ENCODE measurements around the gene C12orf76. TPM values are rescaled to one million over a fixed set of nuclear protein-coding genes. Genes with fewer than 3 reads are reported as not detected.

The C12orf76 gene
- total RNA-seq, 1 experiment from 2014 or later = 10.1 TPM

DNA sequence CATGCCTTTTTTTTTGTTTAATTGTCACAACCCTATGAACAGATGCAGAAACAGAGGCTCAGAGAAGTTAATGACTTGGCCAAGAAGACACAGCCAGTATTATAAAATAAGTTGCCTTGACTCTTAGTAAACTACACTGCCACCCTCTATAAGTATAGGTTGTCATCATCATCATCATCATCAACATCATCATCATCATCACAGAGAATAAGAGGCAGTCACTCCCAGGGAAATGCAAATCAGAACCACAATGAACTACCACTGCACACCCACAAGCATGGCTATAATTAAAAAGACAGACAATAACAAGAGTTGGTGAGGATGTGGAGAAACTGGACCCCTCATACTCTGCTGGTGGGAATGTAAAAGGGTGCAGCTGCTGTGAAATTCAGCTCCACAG is 23.2 kb upstream of the C12orf76 start (continued):
- TF ChIP-seq EZH2phosphoT487 (IDR thresholded peaks at IDR 0.05; ENCODE audit: borderline replicate concordance) (no peak), FOSL1 (IDR thresholded peaks at IDR 0.05; ENCODE audit: low read depth) (no peak), SP1 (IDR thresholded peaks at IDR 0.05; ENCODE audit: low read depth) (no peak)
- TF ChIP-seq, protein P1, sequence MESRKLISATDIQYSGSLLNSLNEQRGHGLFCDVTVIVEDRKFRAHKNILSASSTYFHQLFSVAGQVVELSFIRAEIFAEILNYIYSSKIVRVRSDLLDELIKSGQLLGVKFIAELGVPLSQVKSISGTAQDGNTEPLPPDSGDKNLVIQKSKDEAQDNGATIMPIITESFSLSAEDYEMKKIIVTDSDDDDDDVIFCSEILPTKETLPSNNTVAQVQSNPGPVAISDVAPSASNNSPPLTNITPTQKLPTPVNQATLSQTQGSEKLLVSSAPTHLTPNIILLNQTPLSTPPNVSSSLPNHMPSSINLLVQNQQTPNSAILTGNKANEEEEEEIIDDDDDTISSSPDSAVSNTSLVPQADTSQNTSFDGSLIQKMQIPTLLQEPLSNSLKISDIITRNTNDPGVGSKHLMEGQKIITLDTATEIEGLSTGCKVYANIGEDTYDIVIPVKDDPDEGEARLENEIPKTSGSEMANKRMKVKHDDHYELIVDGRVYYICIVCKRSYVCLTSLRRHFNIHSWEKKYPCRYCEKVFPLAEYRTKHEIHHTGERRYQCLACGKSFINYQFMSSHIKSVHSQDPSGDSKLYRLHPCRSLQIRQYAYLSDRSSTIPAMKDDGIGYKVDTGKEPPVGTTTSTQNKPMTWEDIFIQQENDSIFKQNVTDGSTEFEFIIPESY (IDR thresholded peaks at IDR 0.05; ENCODE audit: extremely low read depth, insufficient replicate concordance, low read length) = no peak

DNA sequence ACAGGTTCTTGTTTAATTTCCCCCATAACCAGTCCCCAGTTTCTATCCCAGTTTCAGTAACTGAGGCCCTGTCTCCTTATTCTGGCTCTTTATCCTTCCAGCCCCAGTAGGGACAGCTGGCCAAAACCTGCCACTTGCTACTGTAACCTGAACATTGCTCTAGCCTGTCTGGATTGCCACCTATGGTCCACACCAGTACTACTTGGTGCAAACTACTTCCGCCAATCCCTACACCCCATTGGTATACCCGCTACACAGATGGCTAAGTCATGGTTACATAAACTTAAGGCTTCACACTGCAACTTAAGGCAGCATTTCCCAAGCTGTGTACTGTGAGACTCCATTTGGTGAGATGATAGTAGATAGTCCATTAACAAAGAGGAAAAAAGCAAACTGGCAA is 20.3 kb upstream of the C12orf76 start:
- Histone ChIP-seq H3K9ac (ENCODE audit: low read length) (no peak overlapping the region), H4K20me1 (ENCODE audit: insufficient read depth) (no peaks in the 10 kb centered on the region), H3K4me1 (ENCODE audit: control insufficient read depth in 1 of 2, insufficient read depth in 2 of 2, low read length in 2 of 2) (no peaks in the 10 kb centered on the region), H3K36me3 (ENCODE audit: control insufficient read depth in 1 of 2, insufficient read depth in 2 of 2, low read length in 2 of 2) (no peaks in the 10 kb centered on the region), H3K4me3 (replicated peaks in 1 of 2; ENCODE audit: low read depth in 1 of 2, low read length in 2 of 2) (no peak overlapping the region), H3K4me2 (ENCODE audit: low read length) (no peak overlapping the region), H3K9me2 (ENCODE audit: insufficient read depth) (no peaks in the 10 kb centered on the region), H3K27me3 (ENCODE audit: insufficient read depth, low read length) (no peaks in the 10 kb centered on the region), H3K79me2 (ENCODE audit: insufficient read depth, low read length) (no peaks in the 10 kb centered on the region), H3K27ac (ENCODE audit: low read depth, low read length) (no peak overlapping the region), H3K9me3 (ENCODE audit: control insufficient read depth in 1 of 2, insufficient read depth in 1 of 2, low read depth in 1 of 2, low read length in 2 of 2) (no peaks in the 10 kb centered on the region), H2AFZ (ENCODE audit: low read depth, low read length, poor library complexity, severe bottlenecking) (no peak overlapping the region)
- intact Hi-C loops (cut with micrococcal nuclease) = no loop called here
- CTCF ChIA-PET = no interaction called here
- RAD21 ChIA-PET (ENCODE audit: low non-redundant PET in 1 of 2, low total read pairs in 2 of 2, uncharacterized antibody in 2 of 2, unreplicated experiment in 2 of 2) = no interaction called here
- ATAC-seq = no peak
- DNase-seq (ENCODE audit: low read depth, low spot score) = no peak
- POLR2A ChIA-PET = no interaction called here
- BruUV-seq (replicated peaks) = no TSS peak
- TF ChIP-seq, protein P2, sequence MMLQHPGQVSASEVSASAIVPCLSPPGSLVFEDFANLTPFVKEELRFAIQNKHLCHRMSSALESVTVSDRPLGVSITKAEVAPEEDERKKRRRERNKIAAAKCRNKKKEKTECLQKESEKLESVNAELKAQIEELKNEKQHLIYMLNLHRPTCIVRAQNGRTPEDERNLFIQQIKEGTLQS (IDR thresholded peaks at IDR 0.05) = no peak
- TF ChIP-seq RAD21 (IDR thresholded peaks at IDR 0.05; ENCODE audit: low read depth) (no peak), ZFX (IDR thresholded peaks at IDR 0.05) (no peak), SP1 (IDR thresholded peaks at IDR 0.05; ENCODE audit: low read depth) (no peak), SRF (IDR thresholded peaks at IDR 0.05; ENCODE audit: low read depth) (no peak), CBX3 (IDR thresholded peaks at IDR 0.05; ENCODE audit: low read depth) (no peak), TCF7L2 (IDR thresholded peaks at IDR 0.05; ENCODE audit: borderline replicate concordance, extremely low read depth, insufficient read depth, insufficient read length) (no peak), POLR2AphosphoS5 (IDR thresholded peaks at IDR 0.05; ENCODE audit: low read depth, low read length) (no peak), POLR2A (IDR thresholded peaks at IDR 0.05; ENCODE audit: borderline replicate concordance, extremely low read depth, insufficient read depth, insufficient read length) (no peak), YY1 (IDR thresholded peaks at IDR 0.05; ENCODE audit: extremely low read depth, insufficient replicate concordance, low read depth, low read length) (no peak), JUND (IDR thresholded peaks at IDR 0.05) (no peak), EGR1 (IDR thresholded peaks at IDR 0.05; ENCODE audit: low read depth) (no peak), EZH2 (IDR thresholded peaks at IDR 0.05) (no peak), CEBPB (IDR thresholded peaks at IDR 0.05; ENCODE audit: low read depth) (no peak)
- TF ChIP-seq, protein P1 (IDR thresholded peaks at IDR 0.05; ENCODE audit: extremely low read depth, insufficient replicate concordance, low read length) = no peak
- TF ChIP-seq, protein P3, sequence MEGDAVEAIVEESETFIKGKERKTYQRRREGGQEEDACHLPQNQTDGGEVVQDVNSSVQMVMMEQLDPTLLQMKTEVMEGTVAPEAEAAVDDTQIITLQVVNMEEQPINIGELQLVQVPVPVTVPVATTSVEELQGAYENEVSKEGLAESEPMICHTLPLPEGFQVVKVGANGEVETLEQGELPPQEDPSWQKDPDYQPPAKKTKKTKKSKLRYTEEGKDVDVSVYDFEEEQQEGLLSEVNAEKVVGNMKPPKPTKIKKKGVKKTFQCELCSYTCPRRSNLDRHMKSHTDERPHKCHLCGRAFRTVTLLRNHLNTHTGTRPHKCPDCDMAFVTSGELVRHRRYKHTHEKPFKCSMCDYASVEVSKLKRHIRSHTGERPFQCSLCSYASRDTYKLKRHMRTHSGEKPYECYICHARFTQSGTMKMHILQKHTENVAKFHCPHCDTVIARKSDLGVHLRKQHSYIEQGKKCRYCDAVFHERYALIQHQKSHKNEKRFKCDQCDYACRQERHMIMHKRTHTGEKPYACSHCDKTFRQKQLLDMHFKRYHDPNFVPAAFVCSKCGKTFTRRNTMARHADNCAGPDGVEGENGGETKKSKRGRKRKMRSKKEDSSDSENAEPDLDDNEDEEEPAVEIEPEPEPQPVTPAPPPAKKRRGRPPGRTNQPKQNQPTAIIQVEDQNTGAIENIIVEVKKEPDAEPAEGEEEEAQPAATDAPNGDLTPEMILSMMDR (IDR thresholded peaks at IDR 0.05 in 2 of 3, conservative IDR thresholded peaks at IDR 0.05 in 1 of 3; ENCODE audit: borderline replicate concordance in 1 of 3, insufficient read depth in 1 of 3, low read depth in 2 of 3, low read length in 2 of 3) = no peak
